HCT116 (cell line): ENCODE measurements around the gene LSAMP.

Source experiments
- CEBPB ChIP-seq: IDR thresholded peaks from 2 replicates; pipeline ENCODE4 v1.6.1; 2012; ENCODE audit warnings: low read depth
- CTCF ChIP-seq, 3 experiments: fragments of 200-600 bp in 1 of 3; sonication (generic) in 1 of 3; IDR thresholded peaks in 2 of 3; conservative IDR thresholded peaks in 1 of 3; 2 replicates each; pipeline ENCODE4 v1.5.1; 2012 to 2017; ENCODE audit warnings: low read depth in 2 of 3, low read length in 2 of 3, antibody characterized with exemption in 1 of 3, borderline replicate concordance in 1 of 3, control low read depth in 1 of 3, mild to moderate bottlenecking in 1 of 3, mixed read lengths in 1 of 3, mixed run types in 1 of 3, moderate library complexity in 1 of 3; ENCODE audit not compliant: insufficient read depth in 1 of 3
- EZH2 ChIP-seq: fragments of 200-600 bp; sonication (generic); IDR thresholded peaks from 2 replicates; pipeline ENCODE4 v1.6.1; 2017; ENCODE audit warnings: antibody characterized with exemption, mixed run types
- EZH2phosphoT487 ChIP-seq: fragments of 200-600 bp; IDR thresholded peaks from 2 replicates; pipeline ENCODE4 v1.6.1; 2018; ENCODE audit warnings: antibody characterized with exemption, borderline replicate concordance
- FOSL1 ChIP-seq: IDR thresholded peaks from 2 replicates; pipeline ENCODE4 v1.6.1; 2012; ENCODE audit warnings: low read depth
- JUND ChIP-seq: IDR thresholded peaks from 2 replicates; pipeline ENCODE4 v1.6.1; 2012
- POLR2A ChIP-seq: IDR thresholded peaks from 2 replicates; pipeline ENCODE4 v1.7.0; 2011; ENCODE audit warnings: borderline replicate concordance; ENCODE audit not compliant: insufficient read depth, insufficient read length; ENCODE audit errors: extremely low read depth
- POLR2AphosphoS5 ChIP-seq: IDR thresholded peaks from 2 replicates; pipeline ENCODE4 v1.6.1; 2011; ENCODE audit warnings: mild to moderate bottlenecking, low read depth, low read length, moderate library complexity
- REST ChIP-seq: IDR thresholded peaks from 2 replicates; pipeline ENCODE4 v1.6.1; 2012; ENCODE audit warnings: low read depth
- YY1 ChIP-seq: IDR thresholded peaks from 2 replicates; pipeline ENCODE4 v1.6.1; 2011; ENCODE audit warnings: low read length, low read depth, moderate library complexity, mild to moderate bottlenecking; ENCODE audit not compliant: insufficient replicate concordance; ENCODE audit errors: extremely low read depth
- ZFX ChIP-seq: fragments of 450-650 bp; IDR thresholded peaks from 2 replicates; pipeline ENCODE4 v1.6.1; 2017
- TF ChIP-seq, protein P1 (sequence below): IDR thresholded peaks from 2 replicates; pipeline ENCODE4 v1.6.1; 2012

- TF ChIP-seq REST, result no peak
- TF ChIP-seq ZFX, result no peak
- TF ChIP-seq POLR2A, result no peak
- TF ChIP-seq EZH2, result no peak
- TF ChIP-seq CTCF (IDR thresholded peaks at IDR 0.05 in 2 of 3, conservative IDR thresholded peaks at IDR 0.05 in 1 of 3; ENCODE audit: borderline replicate concordance in 1 of 3, insufficient read depth in 1 of 3, low read depth in 2 of 3, low read length in 2 of 3), result no peak
- TF ChIP-seq POLR2AphosphoS5, result no peak
- no peak for TF ChIP-seq YY1
- no peak for TF ChIP-seq JUND
- TF ChIP-seq EZH2phosphoT487, result no peak
- TF ChIP-seq CEBPB, result no peak
- no peak for TF ChIP-seq FOSL1
- TF ChIP-seq, protein P1, sequence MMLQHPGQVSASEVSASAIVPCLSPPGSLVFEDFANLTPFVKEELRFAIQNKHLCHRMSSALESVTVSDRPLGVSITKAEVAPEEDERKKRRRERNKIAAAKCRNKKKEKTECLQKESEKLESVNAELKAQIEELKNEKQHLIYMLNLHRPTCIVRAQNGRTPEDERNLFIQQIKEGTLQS, result no peak
Observed at GRCh38 chr3:115927197-115927596, 518.1 kb downstream of the LSAMP start.
